HG03045 (cell line): ENCODE results near the gene TRIM40.

Experiments
- ATAC-seq: cut with Tn5 transposase; IDR thresholded peaks from one replicate; pipeline ENCODE4 v1.9.1; 2021; ENCODE audit warnings: mild to moderate bottlenecking, moderate library complexity; ENCODE audit not compliant: unreplicated experiment

The TRIM40 gene

GRCh38 chr6:30135757-30136156 is at the start of gene TRIM40:
TSS of gene TRIM40 (plus strand) at chr6:30136140. CDS start at chr6:30137037, 897 bp downstream.
- no peak for ATAC-seq

- ATAC-seq = no peak
These were observed 48.1 kb upstream of the TRIM40 start for GRCh38 chr6:30087876-30088275.

GRCh38 chr6:30091577-30092381 is 44.2 kb upstream of the TRIM40 start:
- no peak for ATAC-seq

- no peak for ATAC-seq
These were observed 42.9 kb upstream of the TRIM40 start for GRCh38 chr6:30092852-30093543.

GRCh38 chr6:30093951-30094661 is 41.8 kb upstream of the TRIM40 start:
- no peak for ATAC-seq

- no peak for ATAC-seq
These were observed 39.1 kb upstream of the TRIM40 start for GRCh38 chr6:30096829-30097228.

- ATAC-seq = no peak
These were observed 37.8 kb upstream of the TRIM40 start for GRCh38 chr6:30097902-30098768.

GRCh38 chr6:30100154-30100553 is 35.8 kb upstream of the TRIM40 start:
- ATAC-seq = no peak

- ATAC-seq = no peak
These were observed 35.1 kb upstream of the TRIM40 start for GRCh38 chr6:30100585-30101443.

- peak; percentile 64 for ATAC-seq
These were observed 34.2 kb upstream of the TRIM40 start for GRCh38 chr6:30101444-30102413.

GRCh38 chr6:30102414-30102969 is 33.4 kb upstream of the TRIM40 start:
- no peak for ATAC-seq

GRCh38 chr6:30102970-30103871 is 32.7 kb upstream of the TRIM40 start:
- peak; percentile 68 for ATAC-seq

- ATAC-seq = no peak
These were observed 32.1 kb upstream of the TRIM40 start for GRCh38 chr6:30103872-30104179.

- no peak for ATAC-seq
These were observed 31.3 kb upstream of the TRIM40 start for GRCh38 chr6:30104661-30105060.

- ATAC-seq = no peak
These were observed 24.6 kb upstream of the TRIM40 start for GRCh38 chr6:30111266-30111856.

- ATAC-seq = no peak
These were observed 23.4 kb upstream of the TRIM40 start for GRCh38 chr6:30112402-30112994.
